ENCODE results near the gene N4BP2.
"Not testable (repeated sequence)": the region's sequence is repeated elsewhere in the genome, so short reads cannot be mapped to it uniquely, and the experiment has no call there.

The N4BP2 gene

GRCh38 chr4:40066651-40067050, 10.0 kb downstream of the N4BP2 start:
- no peak for DNase-seq (ENCODE audit: low read depth, low spot score)
- TF ChIP-seq CTCF (IDR thresholded peaks at IDR 0.05; ENCODE audit: insufficient read depth, low read length, missing control alignments) = no peak
- ChIA-PET CTCF (interaction anchor here (1.1 kb wide), 1 partner anchor 10 kb away, joined by 3 read pairs; the partner anchor contains the start of gene N4BP2), POLR2A (no interaction called here)
- no peak overlapping the region for H3K4me3 ChIP-seq (ENCODE audit: low read depth, low read length)

GRCh38 chr4:40070387-40070786, 13.7 kb downstream of the N4BP2 start:
- no peak for TF ChIP-seq CTCF (IDR thresholded peaks at IDR 0.05; ENCODE audit: insufficient read depth, low read length, missing control alignments)
- H3K4me3 ChIP-seq (ENCODE audit: low read depth, low read length) = no peak overlapping the region
- CTCF ChIA-PET = no interaction called here
- DNase-seq (ENCODE audit: low read depth, low spot score) = no peak
- POLR2A ChIA-PET = no interaction called here

- ChIA-PET POLR2A (no interaction called here), CTCF (no interaction called here)
- DNase-seq (ENCODE audit: low read depth, low spot score) = no peak
- no peak overlapping the region for H3K4me3 ChIP-seq (ENCODE audit: low read depth, low read length)
- TF ChIP-seq CTCF (IDR thresholded peaks at IDR 0.05; ENCODE audit: insufficient read depth, low read length, missing control alignments) = no peak
Observed at GRCh38 chr4:40086421-40086820, 29.8 kb downstream of the N4BP2 start.

GRCh38 chr4:40087799-40088366, 31.2 kb downstream of the N4BP2 start:
- DNase-seq (ENCODE audit: low read depth, low spot score) = no peak
- no peak overlapping the region for H3K4me3 ChIP-seq (ENCODE audit: low read depth, low read length)
- CTCF ChIA-PET = interaction anchor here (1.2 kb wide), 1 partner anchor 42 kb away, joined by 3 read pairs; no protein-coding TSS in a partner anchor
- POLR2A ChIA-PET = no interaction called here
- TF ChIP-seq CTCF (IDR thresholded peaks at IDR 0.05; ENCODE audit: insufficient read depth, low read length, missing control alignments) = no peak

GRCh38 chr4:40093400-40093799, 36.8 kb downstream of the N4BP2 start:
- POLR2A ChIA-PET; CTCF ChIA-PET; DNase-seq (ENCODE audit: low read depth, low spot score); H3K4me3 ChIP-seq (ENCODE audit: low read depth, low read length): not testable (repeated sequence)

- H3K4me3 ChIP-seq (ENCODE audit: low read depth, low read length) = no peak overlapping the region
- ChIA-PET POLR2A (no interaction called here), CTCF (no interaction called here)
- TF ChIP-seq CTCF (IDR thresholded peaks at IDR 0.05; ENCODE audit: insufficient read depth, low read length, missing control alignments) = no peak
- DNase-seq (ENCODE audit: low read depth, low spot score) = no peak
Observed at GRCh38 chr4:40099010-40099409, 42.4 kb downstream of the N4BP2 start.

- H3K4me3 ChIP-seq (ENCODE audit: low read depth, low read length); DNase-seq (ENCODE audit: low read depth, low spot score); CTCF ChIA-PET; POLR2A ChIA-PET: not testable (repeated sequence)
Observed at GRCh38 chr4:40107150-40107549, 50.5 kb downstream of the N4BP2 start.
